Spinal cord (tissue), 10 donors: Measurements from ENCODE around the gene FOXL1. TPM values are rescaled to one million over a fixed set of nuclear protein-coding genes. Genes with fewer than 3 reads are reported as not detected.
A peak's percentile ranks its signal among the peaks of the same experiment; 100 is the strongest.

ENCODE experiments used
- DNase-seq, 6 donors: peaks; one replicate each; pipeline versions ENCODE4 v3.0.0 to v3.0.0-alpha.2; 2013 to 2015; ENCODE audit warnings: low spot score in 6 of 6, low read depth in 4 of 6
- H3K27ac ChIP-seq: one replicate; pipeline ENCODE4 v1.5.1; 2013; ENCODE audit warnings: low read depth, low read length, control low read depth
- H3K27me3 ChIP-seq: one replicate; pipeline ENCODE4 v1.6.1; 2013; ENCODE audit warnings: low read length; ENCODE audit not compliant: control insufficient read depth, insufficient read depth
- H3K36me3 ChIP-seq: one replicate; pipeline ENCODE4 v1.6.1; 2013; ENCODE audit warnings: low read length; ENCODE audit not compliant: control insufficient read depth, insufficient read depth
- H3K4me1 ChIP-seq: one replicate; pipeline ENCODE4 v1.6.1; 2013; ENCODE audit warnings: low read length; ENCODE audit not compliant: control insufficient read depth, insufficient read depth
- H3K4me3 ChIP-seq: one replicate; pipeline ENCODE4 v1.5.1; 2013; ENCODE audit warnings: low read depth, low read length, control low read depth
- H3K9me3 ChIP-seq: one replicate; pipeline ENCODE4 v1.6.1; 2013; ENCODE audit warnings: low read length; ENCODE audit not compliant: control insufficient read depth, insufficient read depth
- WGBS: methylation state at CpG from one replicate; pipeline ENCODE4 v1.1.5; 2013; ENCODE audit warnings: missing lambda C conversion rate; ENCODE audit not compliant: insufficient coverage; 5-methylcytosine and 5-hydroxymethylcytosine counted together
- polyA plus RNA-seq, 2 donors: library from polyadenylated mRNA; unstranded; fragments of 120-200 nt; gene quantifications; one replicate each; pipeline ENCODE4 v1.2.1, GENCODE V29; 2013; ENCODE audit not compliant: insufficient read length in 2 of 2
- total RNA-seq, 2 donors: library from RNA; depleted of rRNA in 1 of 2; stranded (reverse); fragments of 120-200 nt in 1 of 2; fragments of >200 nt in 1 of 2; gene quantifications; one replicate each; pipeline versions ENCODE4 v1.2.3 to v1.2.4, GENCODE V29; 2013 to 2014
- donor health status: healthy.

Gene FOXL1
- total and polyA plus RNA-seq, 4 donors, result 2.2 to 8.9 (median 3.5) TPM

GRCh38 chr16:86579268-86580062 lies 1.1 kb downstream of the FOXL1 start:
- DNase-seq, result peak in 1 of 6 donors; percentile 18
- Histone ChIP-seq H3K27me3 (peaks cover 80% of the 10 kb centered on the region), H3K27ac (peak overlapping the region; percentile 58), H3K4me3 (peak overlapping the region; percentile 26), H3K4me1 (peaks cover 43% of the 10 kb centered on the region), H3K9me3 (no peaks in the 10 kb centered on the region), H3K36me3 (no peaks in the 10 kb centered on the region)
- WGBS, result 1% methylated on average over 69 of the region's 69 CpGs

- Histone ChIP-seq H3K36me3 (no peaks in the 10 kb centered on the region), H3K4me3 (peak overlapping the region; percentile 26), H3K27ac (peak overlapping the region; percentile 58), H3K4me1 (peaks cover 42% of the 10 kb centered on the region), H3K9me3 (no peaks in the 10 kb centered on the region), H3K27me3 (peaks cover 73% of the 10 kb centered on the region)
- WGBS, result 22% methylated on average over 12 of the region's 19 CpGs
- no peak for DNase-seq
These were observed 1.9 kb downstream of the FOXL1 start for GRCh38 chr16:86580063-86580790.

DNA sequence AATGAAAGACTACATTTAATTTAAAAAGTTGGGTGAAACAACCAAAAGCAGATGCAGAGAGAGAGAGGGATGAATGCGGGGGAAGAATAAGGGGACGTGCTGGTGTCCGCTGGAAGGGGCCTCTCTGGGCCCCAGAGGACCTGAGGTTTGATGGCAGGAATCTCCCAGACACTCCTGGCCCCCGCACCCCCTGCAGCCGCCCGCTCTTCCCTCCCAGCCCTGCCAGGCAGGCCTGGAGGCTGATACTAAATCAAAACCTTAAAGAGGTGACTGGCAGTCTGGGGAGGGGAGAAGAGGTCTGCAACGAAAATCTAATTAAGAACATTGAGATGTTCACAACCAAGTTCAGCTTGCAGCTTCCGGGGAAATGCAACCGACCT lies 2.4 kb downstream of the FOXL1 start:
- WGBS, result 37% methylated on average over 5 of the region's 9 CpGs
- no peak for DNase-seq
- H3K27me3 ChIP-seq, result peaks cover 67% of the 10 kb centered on the region
- no peaks in the 10 kb centered on the region for H3K9me3 ChIP-seq
- peak overlapping the region; percentile 26 for H3K4me3 ChIP-seq
- H3K27ac ChIP-seq, result peak overlapping the region; percentile 58
- peaks cover 37% of the 10 kb centered on the region for H3K4me1 ChIP-seq
- H3K36me3 ChIP-seq, result no peaks in the 10 kb centered on the region

- H3K36me3 ChIP-seq, result no peaks in the 10 kb centered on the region
- peak overlapping the region; percentile 58 for H3K27ac ChIP-seq
- H3K9me3 ChIP-seq, result no peaks in the 10 kb centered on the region
- H3K4me3 ChIP-seq, result peak overlapping the region; percentile 26
- H3K27me3 ChIP-seq, result peaks cover 62% of the 10 kb centered on the region
- peaks cover 30% of the 10 kb centered on the region for H3K4me1 ChIP-seq
- 39% methylated on average over 3 of the region's 4 CpGs for WGBS
- DNase-seq, result peak in 1 of 6 donors; percentile 17
These were observed 3.1 kb downstream of the FOXL1 start for GRCh38 chr16:86581458-86581857.

DNA sequence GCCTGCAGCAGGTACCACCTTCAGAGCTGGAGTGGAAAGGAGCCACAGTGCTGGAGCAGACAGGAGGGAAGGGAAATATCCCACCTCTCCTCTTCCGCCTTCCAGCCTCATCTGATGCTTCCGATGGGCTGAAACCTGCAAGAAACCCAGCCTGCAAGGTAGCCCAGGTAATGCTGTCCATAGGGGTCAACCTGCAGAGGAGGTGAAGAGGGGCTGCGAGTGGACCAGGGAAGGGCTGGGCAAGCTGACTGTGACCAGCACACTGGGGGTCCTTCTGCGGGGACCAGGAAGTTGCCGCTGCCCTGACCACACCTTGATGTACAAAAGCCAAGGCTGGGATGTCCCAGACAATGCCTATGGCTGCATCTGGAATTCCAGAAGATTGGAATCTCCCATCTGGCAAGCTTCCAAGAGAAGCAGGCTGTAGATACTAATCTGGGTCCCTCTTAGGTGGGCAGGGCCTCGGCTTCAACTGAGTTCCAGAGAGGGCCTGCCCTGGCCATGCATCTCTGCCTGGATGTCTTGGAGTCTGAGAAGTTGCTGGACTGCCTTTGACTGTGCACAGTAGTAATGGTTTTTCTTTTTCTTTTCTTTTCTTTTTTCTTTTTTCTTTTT lies 5.8 kb downstream of the FOXL1 start:
- H3K27ac ChIP-seq, result peak overlapping the region; percentile 33
- WGBS, result 71% methylated on average over 6 of the region's 6 CpGs
- H3K4me1 ChIP-seq, result peaks cover 11% of the 10 kb centered on the region
- no peaks in the 10 kb centered on the region for H3K9me3 ChIP-seq
- no peak overlapping the region for H3K4me3 ChIP-seq
- H3K36me3 ChIP-seq, result no peaks in the 10 kb centered on the region
- peak in 1 of 6 donors; percentile 17 for DNase-seq
- peaks cover 39% of the 10 kb centered on the region for H3K27me3 ChIP-seq

- WGBS, result 82% methylated on average over 7 of the region's 12 CpGs
- peaks cover 31% of the 10 kb centered on the region for H3K27me3 ChIP-seq
- H3K9me3 ChIP-seq, result no peaks in the 10 kb centered on the region
- no peak for DNase-seq
- H3K27ac ChIP-seq, result peak overlapping the region; percentile 67
- H3K4me1 ChIP-seq, result peaks cover 3% of the 10 kb centered on the region
- no peaks in the 10 kb centered on the region for H3K36me3 ChIP-seq
- no peak overlapping the region for H3K4me3 ChIP-seq
These were observed 6.7 kb downstream of the FOXL1 start for GRCh38 chr16:86584726-86585721.

DNA sequence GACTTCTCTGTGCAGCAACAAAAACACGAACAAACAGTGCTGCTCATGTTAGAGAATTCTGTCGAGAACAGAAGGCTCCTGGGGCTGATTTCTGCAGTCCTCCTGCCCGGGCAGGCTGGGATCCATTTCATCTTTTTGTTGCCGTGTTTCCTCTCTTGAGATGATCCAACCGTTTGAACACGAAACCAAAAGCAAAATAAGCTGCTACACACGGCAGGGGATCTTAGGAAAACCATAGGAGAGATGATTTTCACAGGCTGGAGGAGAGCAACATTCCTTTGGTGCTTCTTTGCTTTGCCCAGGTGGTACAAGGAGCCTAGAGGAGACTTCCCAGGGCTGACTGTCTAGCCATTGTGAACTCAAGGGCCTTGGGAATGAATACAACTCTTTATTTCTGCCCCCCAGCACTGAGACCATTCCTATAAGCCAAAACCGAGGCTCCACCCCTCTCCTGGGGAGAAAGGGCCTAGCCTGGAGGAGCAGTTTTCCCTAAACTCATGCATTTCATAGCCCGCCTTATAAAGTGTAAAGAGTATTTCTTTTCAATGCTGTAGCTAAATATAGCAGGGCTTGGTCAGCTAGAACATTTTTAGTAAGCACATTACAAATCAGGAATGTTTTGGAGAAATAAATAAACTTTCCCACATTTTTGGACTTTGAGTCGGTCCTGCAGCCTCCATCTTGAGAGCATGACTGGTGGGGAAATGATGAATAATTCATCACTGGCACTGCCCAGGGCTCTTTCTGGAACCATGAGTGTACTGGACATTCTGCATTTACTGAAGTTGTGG lies 7.7 kb downstream of the FOXL1 start:
- H3K4me1 ChIP-seq, result peaks cover 3% of the 10 kb centered on the region
- H3K27me3 ChIP-seq, result peaks cover 22% of the 10 kb centered on the region
- H3K36me3 ChIP-seq, result no peaks in the 10 kb centered on the region
- DNase-seq, result peak in 1 of 6 donors; percentile 69
- no peak overlapping the region for H3K4me3 ChIP-seq
- peak overlapping the region; percentile 67 for H3K27ac ChIP-seq
- no peaks in the 10 kb centered on the region for H3K9me3 ChIP-seq
- 85% methylated on average over 8 of the region's 10 CpGs for WGBS

GRCh38 chr16:86587487-86587886 lies 9.1 kb downstream of the FOXL1 start:
- H3K9me3 ChIP-seq, result no peaks in the 10 kb centered on the region
- no peaks in the 10 kb centered on the region for H3K36me3 ChIP-seq
- no peak overlapping the region for H3K4me3 ChIP-seq
- H3K4me1 ChIP-seq, result peaks cover 3% of the 10 kb centered on the region
- H3K27ac ChIP-seq, result no peak overlapping the region
- H3K27me3 ChIP-seq, result peaks cover 12% of the 10 kb centered on the region
- DNase-seq, result no peak
- WGBS, result 96% methylated on average over 3 of the region's 3 CpGs
